Trophoblast cell (in vitro differentiated cells and primary cell): Measurements from ENCODE around the gene SUMO3.

Source experiments
- DNase-seq, 2 donors: peaks; one replicate each; pipeline ENCODE4 v3.0.0-alpha.2; 2016
- H2AFZ ChIP-seq: 2 replicates; pipeline ENCODE4 v1.6.1; 2013; ENCODE audit warnings: low read length, moderate library complexity, mild to moderate bottlenecking; ENCODE audit not compliant: insufficient read depth, poor library complexity
- H2AK5ac ChIP-seq: 2 replicates; pipeline ENCODE4 v1.6.1; 2013; ENCODE audit warnings: mild to moderate bottlenecking, low read length
- H2BK120ac ChIP-seq: 2 replicates; pipeline ENCODE4 v1.6.1; 2013; ENCODE audit warnings: low read length, mild to moderate bottlenecking, moderate library complexity; ENCODE audit not compliant: insufficient read depth, poor library complexity
- H2BK12ac ChIP-seq: 2 replicates; pipeline ENCODE4 v1.6.1; 2013; ENCODE audit warnings: mild to moderate bottlenecking, low read length, moderate library complexity
- H2BK5ac ChIP-seq: 2 replicates; pipeline ENCODE4 v1.6.1; 2013; ENCODE audit warnings: low read length, low read depth, moderate library complexity, mild to moderate bottlenecking; ENCODE audit not compliant: poor library complexity
- H3K14ac ChIP-seq: 2 replicates; pipeline ENCODE4 v1.6.1; 2013; ENCODE audit warnings: mild to moderate bottlenecking, low read length
- H3K18ac ChIP-seq: 2 replicates; pipeline ENCODE4 v1.6.1; 2013; ENCODE audit warnings: mild to moderate bottlenecking, low read length
- H3K23ac ChIP-seq: 2 replicates; pipeline ENCODE4 v1.6.1; 2013; ENCODE audit warnings: low read length
- H3K27ac ChIP-seq: 2 replicates; pipeline ENCODE4 v1.5.1; 2013; ENCODE audit warnings: low read depth, mild to moderate bottlenecking, inconsistent platforms, low read length, moderate library complexity
- H3K27me3 ChIP-seq: 2 replicates; pipeline ENCODE4 v1.6.1; 2013; ENCODE audit warnings: inconsistent platforms, mild to moderate bottlenecking, low read length, moderate library complexity; ENCODE audit not compliant: insufficient read depth
- H3K36me3 ChIP-seq, 2 experiments: 1 replicate in 1 of 2; 2 replicates in 1 of 2; pipeline ENCODE4 v1.6.1; 2013; ENCODE audit warnings: low read length in 2 of 2, mild to moderate bottlenecking in 2 of 2, moderate library complexity in 1 of 2; ENCODE audit not compliant: insufficient read depth in 2 of 2, control insufficient read depth in 1 of 2
- H3K4ac ChIP-seq: 2 replicates; pipeline ENCODE4 v1.6.1; 2013; ENCODE audit warnings: low read depth, mild to moderate bottlenecking, low read length, moderate library complexity
- H3K4me1 ChIP-seq, 2 experiments: 1 replicate in 1 of 2; 2 replicates in 1 of 2; pipeline ENCODE4 v1.6.1; 2013; ENCODE audit warnings: low read length in 2 of 2, mild to moderate bottlenecking in 2 of 2, moderate library complexity in 1 of 2; ENCODE audit not compliant: insufficient read depth in 2 of 2, control insufficient read depth in 1 of 2
- H3K4me2 ChIP-seq: 2 replicates; pipeline ENCODE4 v1.6.1; 2013; ENCODE audit warnings: inconsistent platforms, mild to moderate bottlenecking, low read length, moderate library complexity
- H3K4me3 ChIP-seq: 2 replicates; pipeline ENCODE4 v1.5.1; 2013; ENCODE audit warnings: mild to moderate bottlenecking, low read depth, low read length, inconsistent platforms
- H3K79me1 ChIP-seq: one replicate; pipeline ENCODE4 v1.6.1; 2013; ENCODE audit warnings: low read length
- H3K79me2 ChIP-seq: 2 replicates; pipeline ENCODE4 v1.6.1; 2013; ENCODE audit warnings: low read length, mild to moderate bottlenecking; ENCODE audit not compliant: control insufficient read depth, insufficient read depth, poor library complexity
- H3K9ac ChIP-seq: 2 replicates; pipeline ENCODE4 v1.6.1; 2013; ENCODE audit warnings: mild to moderate bottlenecking, low read length
- H3K9me3 ChIP-seq: 2 replicates; pipeline ENCODE4 v1.6.1; 2013; ENCODE audit warnings: low read depth, mild to moderate bottlenecking, control low read depth, inconsistent platforms, low read length; ENCODE audit not compliant: insufficient read depth
- H4K12ac ChIP-seq: 2 replicates; pipeline ENCODE4 v1.6.1; 2013; ENCODE audit warnings: low read depth, mild to moderate bottlenecking, low read length, moderate library complexity
- H4K8ac ChIP-seq: 2 replicates; pipeline ENCODE4 v1.6.1; 2013; ENCODE audit warnings: low read depth, mild to moderate bottlenecking, low read length, moderate library complexity
- H4K91ac ChIP-seq: one replicate; pipeline ENCODE4 v1.6.1; 2013; ENCODE audit warnings: low read depth, mild to moderate bottlenecking, low read length, moderate library complexity
- WGBS: extraction: QIAGEN DNeasy Blood & Tissue Kit; methylation state at CpG from one replicate; pipeline ENCODE4 v1.1.7; 2013; ENCODE audit warnings: missing lambda C conversion rate; ENCODE audit not compliant: insufficient read length, insufficient coverage; ENCODE audit errors: extremely low coverage; 5-methylcytosine and 5-hydroxymethylcytosine counted together

Gene SUMO3

DNA sequence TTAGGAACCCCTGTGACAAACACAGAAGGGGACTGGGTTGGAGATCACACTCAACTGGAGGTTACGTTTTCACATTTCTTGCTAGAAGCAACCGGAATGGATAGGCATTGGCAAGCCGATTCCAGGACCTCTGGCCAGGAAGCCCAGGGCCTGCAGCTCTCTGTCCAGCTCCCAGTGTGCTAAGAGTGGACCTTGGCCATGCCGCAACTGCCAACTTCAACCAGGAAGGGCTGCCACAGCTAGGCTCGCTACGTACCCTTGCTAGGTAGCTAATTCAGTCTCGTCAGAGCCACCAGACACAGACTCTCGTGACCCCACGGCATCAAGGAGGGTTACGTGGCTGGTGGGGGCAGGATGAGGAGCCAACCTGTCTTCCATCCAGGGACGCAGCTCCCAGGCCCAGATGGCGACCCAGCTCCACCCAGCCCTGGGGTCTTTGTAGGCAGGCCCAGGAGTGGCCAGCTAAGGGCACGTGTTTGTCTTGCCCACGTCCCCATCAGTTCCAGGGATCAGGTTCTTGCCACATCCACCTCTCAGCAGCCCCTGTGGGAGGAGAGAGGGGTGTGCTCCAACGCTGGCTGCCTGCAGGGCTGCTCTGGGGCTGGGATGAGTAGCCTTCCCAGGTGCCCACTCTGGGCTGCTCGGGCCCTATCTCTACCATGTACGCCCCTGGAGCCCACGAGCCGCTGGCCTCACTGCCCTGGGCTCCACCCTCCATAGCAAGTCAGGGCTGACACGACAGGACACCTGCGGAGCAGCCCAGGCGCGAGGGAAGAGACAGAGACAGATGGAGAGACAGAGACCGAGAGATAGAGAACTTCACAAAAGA lies 55.4 kb downstream of the SUMO3 start:
- Histone ChIP-seq H3K4me2 (no peak overlapping the region), H3K4ac (no peak overlapping the region), H3K79me2 (no peaks in the 10 kb centered on the region), H2BK5ac (no peak overlapping the region), H4K8ac (no peak overlapping the region), H2BK12ac (no peak overlapping the region), H3K23ac (no peak overlapping the region), H3K4me3 (no peak overlapping the region), H3K27ac (no peak overlapping the region), H3K14ac (no peak overlapping the region), H3K18ac (no peak overlapping the region), H4K12ac (no peak overlapping the region), H3K9me3 (peaks cover 3% of the 10 kb centered on the region), H3K9ac (no peak overlapping the region), H4K91ac (no peak overlapping the region), H2BK120ac (no peak overlapping the region), H3K36me3 (no peaks in the 10 kb centered on the region), H2AK5ac (no peak overlapping the region), H3K79me1 (peaks cover 3% of the 10 kb centered on the region), H3K4me1 (peaks cover 10 to 11% of the 10 kb centered on the region in 2 experiments), H3K27me3 (no peaks in the 10 kb centered on the region), H2AFZ (no peak overlapping the region)
- DNase-seq, result no peak
- WGBS, result no CpG with 5 or more reads among the region's 24 CpGs

DNA sequence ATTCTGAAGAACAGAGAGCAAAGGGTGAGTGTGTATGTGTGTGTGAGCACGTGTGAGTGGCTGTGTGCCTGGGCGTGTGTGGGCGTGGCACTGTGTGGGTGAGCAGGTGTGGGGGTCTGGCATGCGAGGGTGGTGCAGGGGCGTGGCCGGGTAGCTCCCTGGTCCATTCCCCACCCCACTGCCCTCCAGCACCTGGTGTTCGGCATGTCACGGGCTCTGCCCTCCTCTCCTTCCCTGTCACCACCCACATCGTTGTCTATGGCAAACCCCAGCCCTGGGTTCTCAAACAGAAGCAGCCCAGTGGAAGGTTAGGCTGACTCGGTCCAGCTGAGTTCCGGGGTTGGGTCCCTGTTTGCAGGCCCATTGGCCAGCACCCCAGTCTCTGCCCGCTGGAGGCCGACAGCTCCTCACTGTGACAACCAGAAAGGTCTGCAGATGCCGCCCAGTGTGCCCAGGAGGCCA lies 56.1 kb downstream of the SUMO3 start:
- no peak overlapping the region for H4K12ac ChIP-seq
- H3K4me2 ChIP-seq, result no peak overlapping the region
- no peak overlapping the region for H3K18ac ChIP-seq
- no peak overlapping the region for H3K4ac ChIP-seq
- no peaks in the 10 kb centered on the region for H3K36me3 ChIP-seq
- peaks cover 3% of the 10 kb centered on the region for H3K79me1 ChIP-seq
- H3K79me2 ChIP-seq, result no peaks in the 10 kb centered on the region
- peaks cover 10% of the 10 kb centered on the region in 2 experiments for H3K4me1 ChIP-seq
- H2AFZ ChIP-seq, result no peak overlapping the region
- no peak overlapping the region for H3K4me3 ChIP-seq
- DNase-seq, result no peak
- H2BK12ac ChIP-seq, result no peak overlapping the region
- no peak overlapping the region for H2AK5ac ChIP-seq
- no peak overlapping the region for H4K8ac ChIP-seq
- H3K27ac ChIP-seq, result no peak overlapping the region
- peaks cover 3% of the 10 kb centered on the region for H3K9me3 ChIP-seq
- no peak overlapping the region for H4K91ac ChIP-seq
- no peaks in the 10 kb centered on the region for H3K27me3 ChIP-seq
- no peak overlapping the region for H3K14ac ChIP-seq
- no peak overlapping the region for H2BK120ac ChIP-seq
- no peak overlapping the region for H3K23ac ChIP-seq
- no peak overlapping the region for H3K9ac ChIP-seq
- no peak overlapping the region for H2BK5ac ChIP-seq
- no CpG with 5 or more reads among the region's 14 CpGs for WGBS

DNA sequence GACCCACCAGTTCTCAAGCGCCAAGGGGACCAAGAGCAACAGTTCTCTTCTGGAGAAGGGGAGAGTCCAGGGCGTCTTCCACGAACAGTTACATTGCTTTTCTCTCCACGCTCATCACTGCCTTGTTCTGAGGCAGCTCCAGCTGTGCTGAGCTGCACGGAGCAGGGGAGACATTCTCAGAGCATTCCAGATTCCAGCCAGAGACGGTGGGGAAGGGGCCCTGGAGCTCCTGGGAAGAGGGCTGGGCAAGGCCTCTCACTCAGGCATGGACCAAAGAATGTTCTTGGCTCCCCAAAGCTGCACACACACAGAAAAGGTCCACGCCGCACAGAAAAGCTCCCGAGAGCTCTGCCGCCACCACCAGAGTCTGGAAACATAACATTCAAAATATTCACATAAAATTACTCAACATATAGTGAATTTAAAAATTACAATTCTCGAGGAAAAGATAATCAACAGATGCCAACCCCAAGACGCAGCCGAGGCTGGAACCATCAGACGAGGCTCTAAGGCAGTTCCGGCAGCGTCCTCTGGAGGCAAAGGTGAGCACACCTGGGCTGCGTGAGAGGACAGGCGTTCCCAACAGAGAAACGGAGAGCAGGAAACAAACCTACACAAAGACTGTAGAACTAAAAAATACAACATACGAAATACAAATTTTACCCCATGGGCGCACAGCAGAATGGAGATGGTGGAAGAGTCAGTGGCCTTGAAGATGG lies 56.7 kb downstream of the SUMO3 start:
- Histone ChIP-seq H3K23ac (no peak overlapping the region), H2BK120ac (no peak overlapping the region), H4K91ac (no peak overlapping the region), H3K36me3 (no peaks in the 10 kb centered on the region), H3K4ac (no peak overlapping the region), H3K4me1 (peaks cover 6 to 7% of the 10 kb centered on the region in 2 experiments), H2AK5ac (no peak overlapping the region), H3K18ac (no peak overlapping the region), H4K8ac (no peak overlapping the region), H3K4me2 (no peak overlapping the region), H2AFZ (no peak overlapping the region), H3K79me2 (no peaks in the 10 kb centered on the region), H3K27me3 (no peaks in the 10 kb centered on the region), H3K14ac (no peak overlapping the region), H3K9me3 (peaks cover 3% of the 10 kb centered on the region), H4K12ac (no peak overlapping the region), H2BK12ac (no peak overlapping the region), H3K4me3 (no peak overlapping the region), H3K27ac (no peak overlapping the region), H3K79me1 (peaks cover 3% of the 10 kb centered on the region), H2BK5ac (no peak overlapping the region), H3K9ac (no peak overlapping the region)
- WGBS, result no CpG with 5 or more reads among the region's 21 CpGs
- DNase-seq, result peak in 1 of 2 donors; percentile 41

DNA sequence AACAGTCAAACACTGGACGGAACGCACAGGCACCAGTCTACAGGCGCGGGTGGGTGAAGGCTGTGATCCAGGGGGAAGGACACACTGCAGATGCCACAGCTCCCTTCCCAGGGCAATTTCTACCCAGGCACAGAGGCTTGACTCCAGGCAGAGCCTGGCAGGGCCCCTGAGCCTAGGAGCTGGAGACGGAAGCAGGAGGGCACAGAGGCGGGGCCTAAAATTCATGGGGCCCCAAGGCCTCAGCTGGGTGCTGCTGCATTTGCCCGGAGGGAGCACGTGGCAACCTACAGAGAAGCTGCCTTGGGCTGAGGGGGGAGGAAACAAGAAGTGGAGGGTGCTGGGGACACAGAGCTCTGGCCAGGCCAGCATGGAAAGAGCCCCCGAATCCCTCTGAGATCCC lies 57.5 kb downstream of the SUMO3 start:
- Histone ChIP-seq H3K79me1 (no peaks in the 10 kb centered on the region), H4K91ac (no peak overlapping the region), H2BK5ac (no peak overlapping the region), H2AFZ (no peak overlapping the region), H3K4me2 (no peak overlapping the region), H3K4ac (no peak overlapping the region), H3K27me3 (no peaks in the 10 kb centered on the region), H3K4me1 (no peaks in the 10 kb centered on the region), H3K4me3 (no peak overlapping the region), H3K9ac (no peak overlapping the region), H2BK12ac (no peak overlapping the region), H4K12ac (no peak overlapping the region), H3K9me3 (peaks cover 7% of the 10 kb centered on the region), H3K27ac (no peak overlapping the region), H3K14ac (no peak overlapping the region), H3K36me3 (no peaks in the 10 kb centered on the region), H2AK5ac (no peak overlapping the region), H3K23ac (no peak overlapping the region), H3K79me2 (no peaks in the 10 kb centered on the region), H2BK120ac (no peak overlapping the region), H3K18ac (no peak overlapping the region), H4K8ac (no peak overlapping the region)
- DNase-seq, result no peak
- no CpG with 5 or more reads among the region's 9 CpGs for WGBS
